ENCODE data around the gene SEC24D. TPM values are rescaled to one million over a fixed set of nuclear protein-coding genes. Genes with fewer than 3 reads are reported as not detected.

The SEC24D gene
- total RNA-seq, 1 experiment from 2014 or later = 61.5 TPM

DNA sequence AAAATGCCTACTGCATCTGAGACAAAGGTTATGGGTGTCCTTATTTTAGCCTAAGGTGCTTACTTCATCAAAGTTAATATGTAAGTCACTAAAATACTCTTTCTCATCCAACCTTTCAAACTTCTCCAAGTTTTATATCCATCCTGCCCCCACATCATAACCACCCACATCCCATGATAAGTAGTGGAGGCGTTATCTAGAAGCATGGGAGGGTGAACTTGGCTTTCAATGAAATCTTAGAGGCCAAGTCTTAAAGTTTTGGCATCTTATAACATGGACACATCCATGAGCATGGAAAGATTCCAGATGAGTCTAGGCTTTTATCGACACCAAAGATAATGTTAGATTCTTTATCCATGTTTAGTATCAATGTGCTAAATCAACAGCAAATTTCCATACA, 22.9 kb upstream of the SEC24D start:
- Histone ChIP-seq H3K4me1 (ENCODE audit: insufficient read depth, low read length) (no peaks in the 10 kb centered on the region), H2BK20ac (ENCODE audit: low read depth, low read length, poor library complexity, severe bottlenecking) (no peak overlapping the region), H2AFZ (ENCODE audit: low read length) (no peak overlapping the region), H3K4me2 (ENCODE audit: insufficient read depth, insufficient read length, low read length) (no peak overlapping the region), H3K4ac (ENCODE audit: low read depth, low read length) (no peak overlapping the region), H3K56ac (ENCODE audit: insufficient read length, low read depth, low read length) (no peak overlapping the region), H2BK120ac (ENCODE audit: low read depth, low read length, poor library complexity, severe bottlenecking) (no peak overlapping the region), H3K9me3 (ENCODE audit: control insufficient read depth, low read depth, low read length) (no peaks in the 10 kb centered on the region), H3K79me1 (ENCODE audit: insufficient read depth, low read depth, low read length, poor library complexity, severe bottlenecking) (no peaks in the 10 kb centered on the region), H3T11ph (ENCODE audit: low read length) (no peak overlapping the region), H4K20me1 (ENCODE audit: control insufficient read depth, insufficient read depth, insufficient read length) (no peaks in the 10 kb centered on the region), H3K27me3 (ENCODE audit: insufficient read depth, low read length) (no peaks in the 10 kb centered on the region), H2BK5ac (ENCODE audit: insufficient read length, low read length) (no peak overlapping the region), H3K14ac (ENCODE audit: insufficient read depth, low read length) (no peak overlapping the region), H3K23me2 (ENCODE audit: insufficient read length, low read depth, low read length, poor library complexity, severe bottlenecking) (no peaks in the 10 kb centered on the region), H3K23ac (ENCODE audit: insufficient read length, low read depth, low read length) (no peak overlapping the region), H4K8ac (replicated peaks; ENCODE audit: insufficient read length, low read depth, low read length) (no peak overlapping the region), H2AK5ac (ENCODE audit: insufficient read length, low read length) (no peak overlapping the region), H3K18ac (ENCODE audit: insufficient read length, low read depth, low read length) (no peak overlapping the region), H2BK15ac (ENCODE audit: low read depth, low read length) (no peak overlapping the region), H2BK12ac (ENCODE audit: insufficient read length, low read depth, low read length) (no peak overlapping the region), H4K5ac (ENCODE audit: insufficient read length, low read depth, low read length) (no peak overlapping the region), H3K27ac (ENCODE audit: insufficient read length, low read depth, low read length) (no peak overlapping the region), H3K9ac (ENCODE audit: extremely low read depth, insufficient read length, low read length) (no peak overlapping the region), H3K79me2 (ENCODE audit: insufficient read depth, low read length) (no peaks in the 10 kb centered on the region), H4K91ac (ENCODE audit: insufficient read length, low read depth, low read length) (no peak overlapping the region)
- no peak for DNase-seq
- Mint-ChIP-seq H3K36me3 (ENCODE audit: insufficient read depth in 1 of 3, low read depth in 3 of 3) (peaks cover 0 to 5% (median 5%) of the 10 kb centered on the region in 3 experiments; a peak in 4 of 7 replicates), H3K4me3 (no peak overlapping the region), H3K9me3 (peaks cover 0 to 2% of the 10 kb centered on the region in 2 experiments; a peak in 3 of 5 replicates), H3K4me1 (peaks cover 0 to 5% of the 10 kb centered on the region in 2 experiments; a peak in 1 of 4 replicates), H3K27ac (no peak overlapping the region), H3K27me3 (ENCODE audit: low read depth) (no peaks in the 10 kb centered on the region)
- no CpG with 5 or more reads among the region's 2 CpGs for WGBS (ENCODE audit: extremely low coverage, insufficient read length, low lambda C conversion rate)
- TF ChIP-seq, protein P1, sequence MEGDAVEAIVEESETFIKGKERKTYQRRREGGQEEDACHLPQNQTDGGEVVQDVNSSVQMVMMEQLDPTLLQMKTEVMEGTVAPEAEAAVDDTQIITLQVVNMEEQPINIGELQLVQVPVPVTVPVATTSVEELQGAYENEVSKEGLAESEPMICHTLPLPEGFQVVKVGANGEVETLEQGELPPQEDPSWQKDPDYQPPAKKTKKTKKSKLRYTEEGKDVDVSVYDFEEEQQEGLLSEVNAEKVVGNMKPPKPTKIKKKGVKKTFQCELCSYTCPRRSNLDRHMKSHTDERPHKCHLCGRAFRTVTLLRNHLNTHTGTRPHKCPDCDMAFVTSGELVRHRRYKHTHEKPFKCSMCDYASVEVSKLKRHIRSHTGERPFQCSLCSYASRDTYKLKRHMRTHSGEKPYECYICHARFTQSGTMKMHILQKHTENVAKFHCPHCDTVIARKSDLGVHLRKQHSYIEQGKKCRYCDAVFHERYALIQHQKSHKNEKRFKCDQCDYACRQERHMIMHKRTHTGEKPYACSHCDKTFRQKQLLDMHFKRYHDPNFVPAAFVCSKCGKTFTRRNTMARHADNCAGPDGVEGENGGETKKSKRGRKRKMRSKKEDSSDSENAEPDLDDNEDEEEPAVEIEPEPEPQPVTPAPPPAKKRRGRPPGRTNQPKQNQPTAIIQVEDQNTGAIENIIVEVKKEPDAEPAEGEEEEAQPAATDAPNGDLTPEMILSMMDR (conservative IDR thresholded peaks at IDR 0.05) = no peak
